K562 treated with DMSO at 1 percent for 48 hours (cell line): ENCODE measurements around the gene NAIF1. TPM values are rescaled to one million over a fixed set of nuclear protein-coding genes. Genes with fewer than 3 reads are reported as not detected.

Experiments
- total RNA-seq: library from RNA; unstranded; fragments of 300-600 nt; gene quantifications from 2 replicates; pipeline ENCODE4 v1.2.3, GENCODE V29; 2022; ENCODE audit warnings: low replicate concordance; ENCODE audit errors: extremely low read depth

Gene NAIF1, protein sequence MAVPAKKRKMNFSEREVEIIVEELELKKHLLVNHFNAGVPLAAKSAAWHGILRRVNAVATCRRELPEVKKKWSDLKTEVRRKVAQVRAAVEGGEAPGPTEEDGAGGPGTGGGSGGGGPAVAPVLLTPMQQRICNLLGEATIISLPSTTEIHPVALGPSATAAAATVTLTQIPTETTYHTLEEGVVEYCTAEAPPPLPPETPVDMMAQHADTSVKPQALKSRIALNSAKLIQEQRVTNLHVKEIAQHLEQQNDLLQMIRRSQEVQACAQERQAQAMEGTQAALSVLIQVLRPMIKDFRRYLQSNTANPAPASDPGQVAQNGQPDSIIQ
- total RNA-seq, result not detected in 2 replicates

DNA sequence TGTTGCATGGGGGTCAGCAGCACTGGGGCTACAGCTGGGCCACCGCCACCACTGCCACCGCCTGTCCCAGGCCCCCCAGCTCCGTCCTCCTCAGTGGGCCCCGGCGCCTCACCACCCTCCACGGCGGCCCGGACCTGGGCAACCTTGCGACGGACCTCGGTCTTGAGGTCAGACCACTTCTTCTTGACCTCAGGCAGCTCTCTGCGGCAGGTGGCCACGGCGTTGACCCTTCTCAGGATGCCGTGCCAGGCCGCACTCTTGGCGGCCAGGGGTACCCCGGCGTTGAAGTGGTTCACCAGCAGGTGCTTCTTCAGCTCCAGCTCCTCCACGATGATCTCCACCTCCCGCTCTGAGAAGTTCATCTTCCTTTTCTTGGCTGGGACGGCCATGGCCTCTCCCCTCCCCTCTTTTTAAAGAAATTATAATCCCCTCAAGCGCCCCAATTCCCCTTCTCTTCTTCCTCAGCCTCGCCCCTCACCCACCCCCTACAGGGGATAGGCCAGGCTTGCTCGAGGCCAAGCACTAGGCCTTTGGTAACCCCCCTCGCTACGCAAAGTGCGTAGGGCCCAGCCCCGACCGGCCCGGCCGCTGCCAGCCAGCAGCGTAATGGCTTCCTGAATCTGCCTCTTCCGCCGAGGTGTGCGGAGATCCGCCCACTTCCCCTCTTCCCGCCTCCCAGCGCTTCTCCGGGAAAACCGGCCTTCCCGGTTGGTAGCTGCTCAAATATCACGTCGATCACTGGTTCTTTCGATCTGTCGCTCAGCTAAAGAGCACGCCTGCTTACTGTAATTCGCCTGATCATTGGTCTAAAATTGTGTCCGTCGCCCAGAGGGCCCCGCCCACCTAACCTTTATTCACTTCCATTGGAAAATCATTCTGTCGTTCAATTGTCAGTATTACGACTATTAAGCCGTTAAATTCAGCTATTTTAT, at the start of gene NAIF1:
TSS of gene NAIF1 (minus strand) at position 608 of the 932 bp plus-strand sequence. CDS start at position 389, 219 bp downstream.

DNA sequence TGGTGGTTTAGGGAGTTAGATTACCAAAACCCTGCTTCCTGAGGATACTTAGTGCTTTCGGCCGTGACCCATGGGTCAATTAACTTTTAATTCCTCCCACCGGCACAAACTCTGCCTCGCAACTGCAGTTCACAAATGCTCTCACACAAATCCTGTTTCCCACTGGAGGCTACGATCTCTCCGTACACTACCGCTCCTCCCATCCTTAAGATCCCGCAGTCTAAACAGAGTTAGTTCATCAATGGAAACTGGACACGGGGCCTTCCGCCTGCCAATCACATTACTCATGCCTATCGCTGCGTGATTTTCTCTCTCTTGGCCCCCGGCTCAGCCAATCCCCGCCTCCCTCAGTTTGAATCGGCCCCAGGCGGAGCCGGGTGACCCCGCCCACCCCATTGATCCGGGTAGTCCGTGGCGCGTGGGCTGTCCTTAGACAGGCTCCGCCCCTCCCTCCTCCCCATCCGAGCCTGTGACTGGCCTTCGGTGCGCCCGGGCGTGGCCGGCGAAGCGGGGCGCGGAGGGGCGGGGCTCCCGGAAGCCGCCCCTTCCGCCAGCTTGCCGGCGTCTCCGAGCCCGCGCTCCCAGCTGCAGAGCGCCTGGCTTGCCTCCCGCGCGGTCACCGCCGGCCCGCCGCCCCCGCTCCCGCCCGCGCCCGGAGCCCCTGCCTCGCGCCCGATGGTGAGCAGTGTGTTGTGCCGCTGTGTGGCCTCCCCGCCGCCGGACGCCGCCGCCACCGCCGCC, 695 bp upstream of the NAIF1 start, which contains the start of gene SLC25A25:
TSS of gene SLC25A25 (plus strand) at position 588 of the 741 bp plus-strand sequence. CDS start at position 676, 88 bp downstream.

Other genes starting within 250 kb of the NAIF1 start
- gene ENG, start 212.7 kb downstream of the NAIF1 start, total RNA-seq, result not detected in 2 replicates
- gene AK1, start 189.6 kb downstream of the NAIF1 start, total RNA-seq, result not detected in 2 replicates
- not detected in 2 replicates for gene ST6GALNAC6, start 167.7 kb downstream of the NAIF1 start, total RNA-seq
- gene ST6GALNAC4, start 150.3 kb downstream of the NAIF1 start, total RNA-seq, result not detected in 2 replicates
- not detected in 2 replicates for gene PIP5KL1, start 136.5 kb downstream of the NAIF1 start, total RNA-seq
- not detected in 2 replicates for gene DPM2, start 129.5 kb downstream of the NAIF1 start, total RNA-seq
- gene EEIG1, start 86.3 kb downstream of the NAIF1 start, total RNA-seq, result not detected in 2 replicates
- not detected in 2 replicates for gene SLC25A25, start 912 bp upstream of the NAIF1 start, total RNA-seq
- gene PTGES2, start 60.4 kb upstream of the NAIF1 start, total RNA-seq, result not detected in 2 replicates
- gene LCN2, start 82.1 kb upstream of the NAIF1 start, total RNA-seq, result not detected in 2 replicates
- gene BBLN, start 92.9 kb upstream of the NAIF1 start, total RNA-seq, result not detected in 2 replicates
- 684 TPM in 1 of 2 replicates, not detected in the other for gene CIZ1, start 124.3 kb upstream of the NAIF1 start, total RNA-seq
- gene DNM1, start 136.1 kb upstream of the NAIF1 start, total RNA-seq, result not detected in 2 replicates
- not detected in 2 replicates for gene GOLGA2, start 208.7 kb upstream of the NAIF1 start, total RNA-seq
- gene SWI5, start 209.0 kb upstream of the NAIF1 start, total RNA-seq, result not detected in 2 replicates